SK-N-MC (cell line): ENCODE measurements around the gene LMO1.

Source experiments
- DNase-seq: peaks from one replicate; pipeline ENCODE4 v3.0.0-alpha.2; 2011; ENCODE audit warnings: low read depth, low spot score
- H3K27ac ChIP-seq: fragments of 200-600 bp; sonication (generic); 2 replicates; pipeline ENCODE4 v1.5.1; 2016; ENCODE audit warnings: mixed run types
- H3K36me3 ChIP-seq: fragments of 200-600 bp; sonication (generic); 2 replicates; pipeline ENCODE4 v1.6.1; 2017; ENCODE audit warnings: antibody characterized with exemption, low read length, mixed read lengths; ENCODE audit not compliant: insufficient read depth
- H3K4me3 ChIP-seq: fragments of 200-600 bp; sonication (generic); 2 replicates; pipeline ENCODE4 v1.5.1; 2016
- H3K9ac ChIP-seq: fragments of 200-600 bp; sonication (generic); 2 replicates; pipeline ENCODE4 v1.8.0; 2017; ENCODE audit warnings: mixed run types, mixed read lengths; ENCODE audit not compliant: insufficient read length
- H3K9me3 ChIP-seq: fragments of 200-600 bp; sonication (generic); 2 replicates; pipeline ENCODE4 v1.6.1; 2017; ENCODE audit warnings: low read depth, mild to moderate bottlenecking, antibody characterized with exemption, low read length, moderate library complexity, mixed read lengths
- EZH2 ChIP-seq: fragments of 200-600 bp; sonication (generic); IDR thresholded peaks from one replicate; pipeline ENCODE4 v1.6.1; 2017; ENCODE audit warnings: antibody characterized with exemption
- FOXP2 ChIP-seq: optimal IDR thresholded peaks from 2 replicates; pipeline ENCODE3; 2011; ENCODE audit warnings: mild to moderate bottlenecking, moderate library complexity; ENCODE audit not compliant: insufficient read depth; ENCODE audit errors: extremely low read length, control extremely low read depth
- POLR2AphosphoS5 ChIP-seq: IDR thresholded peaks from 2 replicates; pipeline ENCODE4 v1.6.1; 2012; ENCODE audit warnings: mild to moderate bottlenecking, low read depth, low read length, borderline replicate concordance

LMO1 gene

GRCh38 chr11:8239040-8239439 is 24.6 kb downstream of the LMO1 start:
- Histone ChIP-seq H3K36me3 (no peaks in the 10 kb centered on the region), H3K9ac (no peak overlapping the region), H3K27ac (no peak overlapping the region), H3K9me3 (no peaks in the 10 kb centered on the region), H3K4me3 (no peak overlapping the region)
- TF ChIP-seq FOXP2 (no peak), POLR2AphosphoS5 (no peak), EZH2 (no peak)
- no peak for DNase-seq

- H3K36me3 ChIP-seq, result no peaks in the 10 kb centered on the region
- no peak for TF ChIP-seq POLR2AphosphoS5
- no peak for TF ChIP-seq EZH2
- no peak for TF ChIP-seq FOXP2
- no peak for DNase-seq
Observed at GRCh38 chr11:8237453-8237852, 26.2 kb downstream of the LMO1 start.

DNA sequence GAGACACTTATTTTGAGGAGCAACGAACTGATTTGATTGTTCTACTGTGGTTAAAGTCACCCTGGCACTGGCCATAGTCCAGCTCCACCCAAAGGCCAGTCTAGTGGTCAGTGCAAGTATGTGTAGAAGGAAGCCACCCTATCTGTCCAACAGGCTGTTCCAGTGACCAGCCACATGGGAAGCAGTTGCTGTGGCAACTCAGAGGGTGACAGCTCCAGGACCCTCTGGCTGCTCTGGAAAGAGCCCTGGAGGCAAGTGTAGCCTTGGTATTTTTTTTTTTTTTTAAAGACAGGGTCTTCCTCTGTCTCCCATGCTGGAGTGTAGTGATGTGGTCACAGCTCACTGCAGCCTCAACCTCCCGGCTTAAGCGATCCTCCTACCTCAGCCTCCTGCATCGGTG is 27.8 kb downstream of the LMO1 start:
- TF ChIP-seq FOXP2 (no peak), POLR2AphosphoS5 (no peak), EZH2 (no peak)
- Histone ChIP-seq H3K9ac (no peak overlapping the region), H3K27ac (no peak overlapping the region), H3K36me3 (no peaks in the 10 kb centered on the region), H3K4me3 (no peak overlapping the region), H3K9me3 (no peaks in the 10 kb centered on the region)
- no peak for DNase-seq

More at GRCh38 chr11:8237453-8237852, 26.2 kb downstream of the LMO1 start:
- no peak overlapping the region for H3K9ac ChIP-seq
- no peaks in the 10 kb centered on the region for H3K9me3 ChIP-seq
- H3K27ac ChIP-seq, result no peak overlapping the region
- no peak overlapping the region for H3K4me3 ChIP-seq

- DNase-seq, result no peak
- H3K9me3 ChIP-seq, result no peaks in the 10 kb centered on the region
- no peak overlapping the region for H3K4me3 ChIP-seq
Observed at GRCh38 chr11:8234910-8235309, 28.8 kb downstream of the LMO1 start.

GRCh38 chr11:8234425-8234821 is 29.3 kb downstream of the LMO1 start:
- TF ChIP-seq FOXP2, result no peak
- TF ChIP-seq POLR2AphosphoS5, result no peak
- no peak for TF ChIP-seq EZH2
- Histone ChIP-seq H3K27ac (no peak overlapping the region), H3K9me3 (no peaks in the 10 kb centered on the region), H3K4me3 (no peak overlapping the region), H3K9ac (no peak overlapping the region), H3K36me3 (no peaks in the 10 kb centered on the region)
- no peak for DNase-seq

More at GRCh38 chr11:8234910-8235309, 28.8 kb downstream of the LMO1 start:
- TF ChIP-seq FOXP2 (no peak), POLR2AphosphoS5 (no peak), EZH2 (no peak)
- no peak overlapping the region for H3K9ac ChIP-seq
- H3K27ac ChIP-seq, result no peak overlapping the region
- H3K36me3 ChIP-seq, result no peaks in the 10 kb centered on the region

DNA sequence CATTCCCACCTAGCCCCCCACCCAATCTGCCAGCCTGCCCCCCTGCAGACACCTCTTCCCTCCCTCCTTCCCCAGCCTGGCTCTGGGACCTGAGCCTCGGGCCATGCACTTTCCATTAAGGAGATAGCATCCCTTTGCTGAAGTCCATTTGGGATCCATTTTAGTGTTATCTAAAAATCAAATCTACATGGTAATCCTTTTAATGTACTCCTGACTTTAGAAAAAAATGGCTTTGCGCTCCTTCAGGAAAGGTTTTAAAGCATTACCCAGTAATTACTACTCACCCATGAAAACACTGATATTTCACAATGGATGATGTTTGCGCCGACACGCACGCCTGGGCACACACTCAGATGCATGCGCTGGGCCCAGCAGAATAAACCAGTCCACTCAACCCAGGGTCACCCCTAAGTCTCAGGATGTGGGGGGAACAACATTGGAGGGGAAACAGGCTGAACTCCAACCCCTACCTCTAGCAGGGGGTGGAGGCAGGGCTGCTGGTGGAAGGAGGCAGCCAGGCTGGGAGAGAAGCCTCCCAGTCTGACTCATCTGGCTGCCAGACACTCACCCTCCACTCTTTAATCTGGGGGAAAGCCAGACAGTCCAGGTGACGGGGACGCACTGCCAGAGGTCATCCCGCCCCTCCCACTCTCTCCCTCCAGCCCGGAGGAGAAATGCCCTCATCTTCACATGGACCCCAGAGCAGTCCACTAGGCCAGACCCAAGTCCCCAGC is 29.8 kb downstream of the LMO1 start:
- Histone ChIP-seq H3K9me3 (no peaks in the 10 kb centered on the region), H3K27ac (no peak overlapping the region), H3K4me3 (no peak overlapping the region), H3K9ac (no peak overlapping the region), H3K36me3 (no peaks in the 10 kb centered on the region)
- DNase-seq, result no peak
- TF ChIP-seq POLR2AphosphoS5 (no peak), FOXP2 (no peak), EZH2 (no peak)

GRCh38 chr11:8232849-8233606 is 30.6 kb downstream of the LMO1 start:
- Histone ChIP-seq H3K36me3 (no peaks in the 10 kb centered on the region), H3K4me3 (no peak overlapping the region), H3K27ac (no peak overlapping the region), H3K9ac (no peak overlapping the region), H3K9me3 (no peaks in the 10 kb centered on the region)
- no peak for DNase-seq
- TF ChIP-seq POLR2AphosphoS5 (no peak), EZH2 (no peak), FOXP2 (no peak)

DNA sequence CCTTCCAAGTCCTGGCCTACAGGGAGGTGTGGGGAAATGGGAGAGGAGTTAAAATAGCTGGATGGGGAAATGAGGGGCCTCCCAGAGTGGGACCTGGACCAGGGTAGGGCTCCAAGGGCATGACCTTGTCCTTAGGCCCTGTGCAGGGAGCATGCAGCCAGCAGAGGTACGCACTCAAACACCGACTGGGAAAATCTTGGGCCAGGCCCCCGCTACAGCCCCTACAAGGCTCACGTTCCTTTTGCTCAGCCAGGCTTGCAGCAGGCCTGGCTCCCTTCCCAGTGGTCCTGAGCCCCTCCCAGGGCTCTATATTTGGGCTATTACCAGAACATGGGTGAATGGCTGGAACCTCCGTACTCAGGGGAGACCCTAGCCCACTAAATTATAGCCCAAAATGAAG is 31.3 kb downstream of the LMO1 start:
- H3K4me3 ChIP-seq, result no peak overlapping the region
- no peak overlapping the region for H3K27ac ChIP-seq
- H3K9me3 ChIP-seq, result no peaks in the 10 kb centered on the region
- TF ChIP-seq POLR2AphosphoS5 (no peak), EZH2 (no peak), FOXP2 (no peak)
- H3K9ac ChIP-seq, result no peak overlapping the region
- no peaks in the 10 kb centered on the region for H3K36me3 ChIP-seq
- no peak for DNase-seq

DNA sequence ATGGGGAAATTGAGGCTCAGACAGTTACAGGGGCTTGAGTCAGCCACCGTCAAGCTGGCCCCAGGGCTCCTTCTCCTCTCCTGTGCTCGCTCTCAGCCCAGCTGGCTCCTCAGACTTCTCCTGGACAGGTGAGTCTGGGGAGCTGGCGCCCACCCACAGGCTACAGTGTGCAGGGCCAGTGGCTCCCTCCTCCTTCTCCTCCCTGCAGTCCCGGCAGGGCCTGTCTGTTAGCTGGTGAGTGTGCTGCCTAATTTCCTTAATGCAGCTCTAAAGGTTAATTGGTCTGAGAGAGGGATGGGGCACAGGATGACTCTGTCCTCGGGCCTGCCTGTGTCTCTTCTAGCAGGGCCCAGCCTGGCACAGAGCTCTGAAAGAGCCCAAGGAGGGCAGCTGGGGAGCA is 31.7 kb downstream of the LMO1 start:
- Histone ChIP-seq H3K9ac (no peak overlapping the region), H3K27ac (no peak overlapping the region), H3K4me3 (no peak overlapping the region), H3K9me3 (no peaks in the 10 kb centered on the region), H3K36me3 (no peaks in the 10 kb centered on the region)
- TF ChIP-seq FOXP2 (no peak), POLR2AphosphoS5 (no peak), EZH2 (no peak)
- DNase-seq, result no peak
